MCF 10A (cell line): Measurements from ENCODE around the gene NOL6. TPM values are rescaled to one million over a fixed set of nuclear protein-coding genes. Genes with fewer than 3 reads are reported as not detected.
"Not testable (repeated sequence)": the region's sequence is repeated elsewhere in the genome, so short reads cannot be mapped to it uniquely, and the experiment has no call there.

Experiments
- Bru-seq: library from RNA; stranded (reverse); fragments of 400-500 nt; gene quantifications from one replicate; lab custom pipeline; 2021; lab: Mats Ljungman, UMichigan
- BruChase-seq, 2 experiments: library from RNA; stranded (reverse); fragments of 400-500 nt; gene quantifications; one replicate each; lab custom pipeline; 2021; lab: Mats Ljungman, UMichigan
- BruUV-seq: library from RNA; stranded (reverse); fragments of 400-500 nt; replicated peaks from 2 replicates; lab custom pipeline; 2021; lab: Mats Ljungman, UMichigan
- CTCF ChIA-PET: fragments of 300-600 bp; sonication (Branson Sonifier 250); formaldehyde crosslinking; extraction: SDS; loops from one replicate; lab custom pipeline; 2021; ENCODE audit warnings: antibody characterized with exemption, inconsistent platforms; lab: Yijun Ruan, JAX
- POLR2A ChIA-PET: fragments of 300-600, 350-650 bp; sonication (Branson Sonifier 250); formaldehyde crosslinking; extraction: SDS; loops from one replicate; lab custom pipeline; 2020; ENCODE audit warnings: antibody characterized with exemption, inconsistent platforms; lab: Yijun Ruan, JAX
- DNase-seq: peaks from one replicate; pipeline ENCODE4 v3.0.0-alpha.2; 2018; ENCODE audit not compliant: unreplicated experiment
- H3K27ac Mint-ChIP-seq: one replicate; pipeline ENCODE4 v1.8.0; 2022; ENCODE audit warnings: mild to moderate bottlenecking, low read depth, mixed read lengths; ENCODE audit not compliant: unreplicated experiment
- H3K27me3 Mint-ChIP-seq: one replicate; pipeline ENCODE4 v1.8.0; 2022; ENCODE audit warnings: mixed read lengths; ENCODE audit not compliant: insufficient read depth, unreplicated experiment
- H3K36me3 Mint-ChIP-seq: one replicate; pipeline ENCODE4 v1.8.0; 2022; ENCODE audit warnings: mild to moderate bottlenecking, moderate library complexity, mixed read lengths; ENCODE audit not compliant: insufficient read depth, unreplicated experiment
- H3K4me1 Mint-ChIP-seq: one replicate; pipeline ENCODE4 v1.8.0; 2022; ENCODE audit warnings: mixed read lengths; ENCODE audit not compliant: insufficient read depth, unreplicated experiment
- H3K4me3 Mint-ChIP-seq: one replicate; pipeline ENCODE4 v1.8.0; 2022; ENCODE audit warnings: mild to moderate bottlenecking, moderate library complexity, mixed read lengths; ENCODE audit not compliant: unreplicated experiment
- H3K9me3 Mint-ChIP-seq: one replicate; pipeline ENCODE4 v1.8.0; 2022; ENCODE audit warnings: mixed read lengths; ENCODE audit not compliant: unreplicated experiment
- CTCF ChIP-seq: fragments of 200-600 bp; IDR thresholded peaks from one replicate; pipeline ENCODE4 v1.8.0; 2022; ENCODE audit warnings: antibody characterized with exemption, mild to moderate bottlenecking; ENCODE audit not compliant: unreplicated experiment
- intact Hi-C: fragments of 100-400 bp; cut with micrococcal nuclease; formaldehyde crosslinking; loops from 2 replicates; pipeline ENCODE4 v1.14.1; 2022
- long read RNA-seq: library from polyadenylated mRNA; stranded (forward); transcript quantifications from one replicate; pipeline ENCODE4 v2.0.0, GENCODE V29; 2022
- total RNA-seq: library from RNA; stranded (reverse); gene quantifications from 2 replicates; pipeline ENCODE4 v1.2.3, GENCODE V29; 2022

NOL6 gene
- 37.2 and 48.6 TPM in 2 replicates for total RNA-seq
- Bru-seq, nascent RNA = percentile 70 among the genes with signal in this experiment
- BruChase-seq, experiment 1, labeled RNA remaining after a 6-hour chase = percentile 85 among the genes with signal in this experiment
- percentile 73 among the genes with signal in this experiment for BruChase-seq, experiment 2, labeled RNA remaining after a 2-hour chase
- long read RNA-seq, full-length matches to known transcripts = 41 of 102 reads
- long read RNA-seq, partial matches to known transcripts = 19 of 102 reads
- long read RNA-seq, other reads (novel, unspliced or antisense) = 42 of 102 reads

GRCh38 chr9:33473643-33474352 lies at the start of gene NOL6:
NOL6 (minus strand) TSS chr9:33473924; CDS start chr9:33473842, 82 bp downstream.
- Mint-ChIP-seq H3K4me3 (peak within 1 kb of the TSS; percentile 97), H3K27ac (peak within 1 kb of the TSS; percentile 89), H3K36me3 (peaks cover 38% of the 10 kb centered on the region), H3K4me1 (peaks cover 10% of the 10 kb centered on the region), H3K27me3 (no peaks in the 10 kb centered on the region), H3K9me3 (no peaks in the 10 kb centered on the region)
- intact Hi-C loops = loop anchor here (2.0 kb wide), 1 partner anchor 49 kb away; no protein-coding TSS in a partner anchor
- peak; percentile 100 for DNase-seq
- ChIA-PET POLR2A (interaction anchor here (0.6 to 2.6 kb wide), 49 partner anchors 9 to 407 kb away, joined by 3 to 21 read pairs (median 4); partner anchors contain the start of genes ANKRD18B, AQP3, BAG1 and CHMP5), CTCF (interaction anchor here (0.6 to 3.8 kb wide), 16 partner anchors 9 to 248 kb away, joined by 3 to 33 read pairs (median 4); partner anchors contain the start of genes ANKRD18B and AQP7)
- TF ChIP-seq CTCF = no peak
- no TSS peak for BruUV-seq

- H3K36me3 Mint-ChIP-seq, CTCF ChIA-PET, H3K4me1 Mint-ChIP-seq, H3K9me3 Mint-ChIP-seq, DNase-seq, H3K4me3 Mint-ChIP-seq, H3K27me3 Mint-ChIP-seq, BruUV-seq, H3K27ac Mint-ChIP-seq: not testable (repeated sequence)
- POLR2A ChIA-PET = interaction anchor here (3.3 kb wide), 1 partner anchor 48 kb away, joined by 19 read pairs; the partner anchor contains the start of gene NOL6
- intact Hi-C loops = loop anchor here (2.0 to 5.0 kb wide), 2 partner anchors 49 to 200 kb away; partner anchors contain the start of gene NOL6
Observed at GRCh38 chr9:33521861-33522260, 48.1 kb upstream of the NOL6 start.

- intact Hi-C loops = loop anchor here (5.0 kb wide), 1 partner anchor 116 kb away; the partner anchor contains the start of gene AQP7
- not testable (repeated sequence) for H3K36me3 Mint-ChIP-seq
- DNase-seq = peak; percentile 82
Observed at GRCh38 chr9:33517934-33518577, 44.3 kb upstream of the NOL6 start.

GRCh38 chr9:33517373-33517772 lies 43.6 kb upstream of the NOL6 start:
- POLR2A ChIA-PET = interaction anchor here (0.6 to 2.1 kb wide), 7 partner anchors 9 to 441 kb away, joined by 3 to 21 read pairs (median 3); partner anchors contain the start of gene NOL6
- intact Hi-C loops = loop anchor here (5.0 kb wide), 1 partner anchor 115 kb away; the partner anchor contains the start of gene AQP7
- peak; percentile 53 for TF ChIP-seq CTCF
- H3K4me1 Mint-ChIP-seq = peaks cover 5% of the 10 kb centered on the region
- no peaks in the 10 kb centered on the region for H3K27me3 Mint-ChIP-seq
- BruUV-seq = no TSS peak
- no peaks in the 10 kb centered on the region for H3K36me3 Mint-ChIP-seq
- H3K9me3 Mint-ChIP-seq = no peaks in the 10 kb centered on the region
- H3K4me3 Mint-ChIP-seq = no peak overlapping the region
- peak; percentile 68 for DNase-seq
- CTCF ChIA-PET = interaction anchor here (0.6 to 2.1 kb wide), 17 partner anchors 8 to 1895 kb away, joined by 3 to 5 read pairs (median 3); no protein-coding TSS in a partner anchor
- no peak overlapping the region for H3K27ac Mint-ChIP-seq

More at GRCh38 chr9:33517934-33518577, 44.3 kb upstream of the NOL6 start:
- not testable (repeated sequence) for H3K4me3 Mint-ChIP-seq, H3K27me3 Mint-ChIP-seq, H3K27ac Mint-ChIP-seq, H3K9me3 Mint-ChIP-seq, BruUV-seq, H3K4me1 Mint-ChIP-seq
- ChIA-PET POLR2A (interaction anchor here (0.9 to 2.1 kb wide), 4 partner anchors 45 to 143 kb away, joined by 3 to 21 read pairs (median 4); partner anchors contain the start of gene NOL6), CTCF (interaction anchor here (0.6 to 2.1 kb wide), 12 partner anchors 9 to 203 kb away, joined by 3 to 5 read pairs (median 4); no protein-coding TSS in a partner anchor)

- H3K27me3 Mint-ChIP-seq, H3K27ac Mint-ChIP-seq, H3K4me3 Mint-ChIP-seq, H3K36me3 Mint-ChIP-seq, DNase-seq, H3K9me3 Mint-ChIP-seq, H3K4me1 Mint-ChIP-seq, BruUV-seq, POLR2A ChIA-PET: not testable (repeated sequence)
- CTCF ChIA-PET = interaction anchor here (2.1 kb wide), 1 partner anchor 41 kb away, joined by 5 read pairs; no protein-coding TSS in a partner anchor
- intact Hi-C loops = loop anchor here (5.0 kb wide), 1 partner anchor 114 kb away; the partner anchor contains the start of gene AQP7
Observed at GRCh38 chr9:33516397-33516796, 42.7 kb upstream of the NOL6 start.

- intact Hi-C loops = loop anchor here (5.0 kb wide), 1 partner anchor 113 kb away; the partner anchor contains the start of gene AQP7
- H3K9me3 Mint-ChIP-seq, H3K27me3 Mint-ChIP-seq, DNase-seq, BruUV-seq, H3K36me3 Mint-ChIP-seq, CTCF ChIA-PET, H3K27ac Mint-ChIP-seq, POLR2A ChIA-PET, H3K4me3 Mint-ChIP-seq, H3K4me1 Mint-ChIP-seq: not testable (repeated sequence)
Observed at GRCh38 chr9:33515342-33515995, 41.7 kb upstream of the NOL6 start.
